HG03108 (cell line): ENCODE data around the gene MAPRE3.
A peak's percentile ranks its signal among the peaks of the same experiment; 100 is the strongest.
"Not testable (repeated sequence)": the region's sequence is repeated elsewhere in the genome, so short reads cannot be mapped to it uniquely, and the experiment has no call there.

Experiments
- ATAC-seq: cut with Tn5 transposase; IDR thresholded peaks from one replicate; pipeline ENCODE4 v1.9.1; 2021; ENCODE audit warnings: moderate library complexity; ENCODE audit not compliant: unreplicated experiment

The MAPRE3 gene

DNA sequence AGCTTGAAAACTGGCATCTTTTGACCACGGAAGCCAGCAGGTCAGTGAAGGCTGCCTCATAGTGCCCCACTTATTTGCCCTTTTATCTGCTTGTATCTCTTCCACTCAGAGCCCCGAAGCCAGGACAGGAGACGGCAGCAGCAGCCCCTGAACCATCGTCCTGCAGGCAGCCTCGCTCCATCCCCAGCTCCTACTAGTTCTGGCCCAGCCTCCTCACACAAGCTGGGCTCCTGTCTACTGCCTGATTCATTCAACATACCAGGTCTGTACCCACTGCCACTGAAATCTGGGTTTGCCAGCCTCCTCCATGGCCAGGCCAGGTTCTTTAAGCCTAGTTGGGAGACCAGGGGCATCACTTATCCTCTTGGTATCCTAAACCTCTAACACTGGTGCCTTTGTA, 96.9 kb downstream of the MAPRE3 start:
- no peak for ATAC-seq

DNA sequence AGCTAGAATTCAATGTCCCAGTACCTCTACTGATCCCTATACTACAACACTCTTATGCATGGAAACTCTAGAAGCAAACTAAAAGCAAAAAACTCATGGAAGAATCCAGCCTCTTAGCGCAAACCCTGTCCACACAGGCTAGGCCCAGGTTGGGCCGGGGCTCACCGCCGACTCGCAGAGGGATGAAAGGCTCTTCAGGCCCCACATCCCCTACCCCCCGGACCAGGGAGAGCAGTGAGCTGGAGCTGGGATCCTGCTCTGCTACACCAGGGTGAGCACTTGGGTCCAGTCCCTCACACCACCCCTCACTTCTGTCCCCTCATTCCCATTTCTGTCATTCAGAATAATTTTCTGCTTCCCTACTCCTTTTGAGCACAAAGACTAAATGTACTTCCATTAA, 99.0 kb downstream of the MAPRE3 start:
- ATAC-seq: no peak

DNA sequence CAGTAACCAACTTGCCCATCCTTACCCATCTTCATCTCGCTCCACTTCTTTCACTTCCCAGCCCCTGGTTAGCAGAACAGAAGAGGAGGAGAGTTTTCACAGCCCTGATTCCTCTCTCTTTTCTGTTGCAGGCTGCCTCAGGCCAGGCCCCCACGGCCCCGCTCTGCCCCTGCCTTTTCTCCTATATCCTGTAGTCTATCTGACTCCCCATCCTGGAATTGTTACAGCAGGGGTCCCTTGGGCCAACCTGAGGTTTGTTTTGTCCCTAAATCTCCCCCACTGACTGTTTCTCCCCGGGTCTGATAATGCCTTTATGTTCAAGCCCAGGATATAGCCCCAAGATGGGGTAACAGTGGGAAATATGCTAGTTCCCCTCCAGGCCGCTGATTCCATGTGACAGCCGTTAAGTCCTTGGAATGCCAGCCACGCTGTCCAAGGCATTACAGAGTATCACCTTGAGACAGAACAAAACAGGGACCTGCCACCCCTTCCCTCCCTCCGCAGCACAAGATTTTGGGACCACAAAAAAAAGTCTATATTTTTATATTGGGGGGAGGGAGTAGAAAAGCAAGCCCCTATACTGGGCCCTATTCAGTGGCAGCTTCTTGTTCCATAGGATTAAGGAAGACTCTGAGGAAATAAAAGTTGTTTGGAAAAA, 99.7 kb downstream of the MAPRE3 start:
- no peak for ATAC-seq

- peak; percentile 5 for ATAC-seq
Measured at GRCh38 chr2:27070653-27071276, 100.3 kb downstream of the MAPRE3 start.

DNA sequence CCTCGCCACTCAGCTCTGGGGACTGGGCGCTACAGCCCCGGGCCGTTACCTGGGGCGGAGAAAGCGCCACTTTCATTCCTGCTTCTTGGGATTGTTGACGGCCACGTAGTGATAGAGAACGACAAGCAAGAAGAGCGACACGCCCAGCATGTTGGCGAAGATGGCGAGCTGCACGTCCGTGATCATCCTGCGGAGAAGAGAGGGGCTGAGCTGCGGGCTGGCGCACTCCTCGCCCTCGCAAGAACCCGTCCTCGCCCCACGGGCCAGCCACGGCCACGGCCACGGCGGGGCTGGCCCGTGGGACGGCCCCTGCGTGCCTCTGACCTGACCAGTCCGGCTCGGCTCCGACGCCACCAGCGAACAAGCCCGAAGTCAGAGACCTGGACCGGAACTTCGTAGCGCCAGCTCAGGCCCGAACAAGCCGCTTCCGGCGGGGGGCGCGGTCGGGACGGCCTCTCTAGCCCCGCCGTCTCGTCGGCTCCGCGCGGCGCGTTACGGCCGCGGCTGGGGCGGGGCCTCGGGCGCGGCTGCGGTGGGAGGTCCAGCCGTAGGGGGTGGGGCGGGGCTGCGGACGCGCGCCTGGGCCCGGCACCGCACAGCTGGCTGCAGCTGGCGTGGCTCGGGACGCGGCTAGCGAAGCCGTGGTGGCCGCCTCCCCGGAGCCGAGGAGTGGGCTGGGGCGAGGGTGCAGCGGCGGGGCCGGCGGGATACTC, 101.0 kb downstream of the MAPRE3 start, which contains the start of gene OST4:
Gene OST4, minus strand, starts transcription at position 378 of the 713 bp plus-strand sequence.
- peak; percentile 84 for ATAC-seq

DNA sequence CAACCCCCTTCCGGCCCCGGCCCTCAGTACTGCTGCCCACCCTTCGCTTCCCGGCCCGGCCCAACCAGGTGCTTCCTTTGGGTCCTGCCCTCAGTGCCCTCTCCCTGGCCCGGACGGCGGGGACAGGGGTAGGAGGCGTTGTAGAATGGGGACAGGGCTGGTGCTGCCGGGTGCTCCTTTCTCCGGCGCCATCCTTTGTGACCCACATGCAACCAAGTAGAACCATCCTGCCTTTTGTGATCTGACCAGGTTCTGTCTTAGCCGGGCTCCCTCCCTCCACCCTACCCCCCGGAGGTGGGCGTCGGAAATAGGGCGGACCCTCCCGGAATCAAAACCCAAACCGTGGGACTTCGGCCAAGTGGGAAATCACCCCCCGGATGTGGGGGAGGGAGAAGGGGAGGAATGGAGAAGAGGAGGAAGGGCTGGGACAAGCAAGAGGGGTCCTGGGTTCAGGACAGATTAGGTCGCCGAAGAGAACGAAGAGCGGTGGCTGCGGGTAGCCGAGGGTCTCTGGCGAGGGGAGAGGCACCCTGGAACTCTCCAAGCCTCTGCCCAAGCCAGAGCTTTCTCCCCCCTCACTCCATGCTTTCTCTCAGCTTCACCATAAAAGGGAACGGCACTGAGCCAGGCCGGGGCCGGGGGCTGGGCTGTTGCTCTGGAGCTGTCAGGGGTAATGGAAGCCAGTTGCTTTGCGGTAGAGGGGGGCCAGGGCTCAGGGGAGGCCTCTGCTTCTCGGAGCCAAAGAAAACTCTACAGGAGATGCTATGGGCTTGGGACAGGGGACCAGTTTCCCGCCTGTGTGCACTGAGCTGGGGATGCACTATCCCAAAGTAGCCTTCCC, 101.8 kb downstream of the MAPRE3 start:
- no peak for ATAC-seq

- ATAC-seq: no peak
Measured at GRCh38 chr2:27072920-27073319, 102.5 kb downstream of the MAPRE3 start.

- no peak for ATAC-seq
Measured at GRCh38 chr2:27073782-27074181, 103.3 kb downstream of the MAPRE3 start.

GRCh38 chr2:27074738-27075565, 104.5 kb downstream of the MAPRE3 start:
- no peak for ATAC-seq

DNA sequence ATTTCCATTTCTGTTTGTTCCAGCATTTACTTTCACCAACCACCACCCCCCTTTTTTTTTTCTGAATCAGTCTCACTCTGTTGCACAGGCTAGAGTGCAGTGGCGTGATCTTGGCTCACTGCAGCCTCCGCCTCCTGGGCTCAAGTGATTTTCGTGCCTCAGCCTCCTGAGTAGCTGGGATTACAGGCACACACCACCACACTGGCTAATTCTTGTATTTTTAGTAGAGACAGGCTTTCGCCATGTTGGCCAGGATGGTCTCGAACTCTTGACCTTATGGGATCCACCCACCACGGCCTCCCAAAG, 105.1 kb downstream of the MAPRE3 start:
- ATAC-seq: not testable (repeated sequence)

- ATAC-seq: no peak
Measured at GRCh38 chr2:27076323-27076722, 105.9 kb downstream of the MAPRE3 start.
